ENCODE data around the gene ATOH8.

ATOH8 gene

DNA sequence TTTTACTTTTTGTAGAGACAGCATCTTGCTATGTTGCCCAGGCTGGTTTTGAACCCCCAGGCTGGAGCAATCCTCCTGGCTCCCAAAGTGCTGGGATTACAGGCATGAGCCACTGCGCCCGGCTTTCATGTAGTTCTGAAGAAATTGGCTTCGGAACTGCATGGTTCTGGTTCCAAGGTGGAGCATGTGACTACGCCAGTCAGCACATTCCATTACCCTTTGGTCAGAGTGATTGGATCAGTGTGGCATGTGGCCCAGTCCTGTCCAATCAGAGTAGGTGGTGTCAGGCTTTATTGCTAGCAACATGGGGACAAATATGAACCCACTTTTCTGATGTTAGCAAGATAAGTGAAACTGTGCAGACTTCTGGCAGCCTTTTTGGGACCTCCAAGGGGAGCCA, 16.3 kb upstream of the ATOH8 start:
- H3K27me3 ChIP-seq (ENCODE audit: insufficient read depth, poor library complexity, severe bottlenecking), result no peaks in the 10 kb centered on the region
- TF ChIP-seq POLR2AphosphoS5 (IDR thresholded peaks at IDR 0.05; ENCODE audit: low read depth) (no peak), GABPA (IDR thresholded peaks at IDR 0.05; ENCODE audit: low read depth) (no peak), SPI1 (IDR thresholded peaks at IDR 0.05; ENCODE audit: borderline replicate concordance, low read depth) (no peak)
- TF ChIP-seq, protein P1, sequence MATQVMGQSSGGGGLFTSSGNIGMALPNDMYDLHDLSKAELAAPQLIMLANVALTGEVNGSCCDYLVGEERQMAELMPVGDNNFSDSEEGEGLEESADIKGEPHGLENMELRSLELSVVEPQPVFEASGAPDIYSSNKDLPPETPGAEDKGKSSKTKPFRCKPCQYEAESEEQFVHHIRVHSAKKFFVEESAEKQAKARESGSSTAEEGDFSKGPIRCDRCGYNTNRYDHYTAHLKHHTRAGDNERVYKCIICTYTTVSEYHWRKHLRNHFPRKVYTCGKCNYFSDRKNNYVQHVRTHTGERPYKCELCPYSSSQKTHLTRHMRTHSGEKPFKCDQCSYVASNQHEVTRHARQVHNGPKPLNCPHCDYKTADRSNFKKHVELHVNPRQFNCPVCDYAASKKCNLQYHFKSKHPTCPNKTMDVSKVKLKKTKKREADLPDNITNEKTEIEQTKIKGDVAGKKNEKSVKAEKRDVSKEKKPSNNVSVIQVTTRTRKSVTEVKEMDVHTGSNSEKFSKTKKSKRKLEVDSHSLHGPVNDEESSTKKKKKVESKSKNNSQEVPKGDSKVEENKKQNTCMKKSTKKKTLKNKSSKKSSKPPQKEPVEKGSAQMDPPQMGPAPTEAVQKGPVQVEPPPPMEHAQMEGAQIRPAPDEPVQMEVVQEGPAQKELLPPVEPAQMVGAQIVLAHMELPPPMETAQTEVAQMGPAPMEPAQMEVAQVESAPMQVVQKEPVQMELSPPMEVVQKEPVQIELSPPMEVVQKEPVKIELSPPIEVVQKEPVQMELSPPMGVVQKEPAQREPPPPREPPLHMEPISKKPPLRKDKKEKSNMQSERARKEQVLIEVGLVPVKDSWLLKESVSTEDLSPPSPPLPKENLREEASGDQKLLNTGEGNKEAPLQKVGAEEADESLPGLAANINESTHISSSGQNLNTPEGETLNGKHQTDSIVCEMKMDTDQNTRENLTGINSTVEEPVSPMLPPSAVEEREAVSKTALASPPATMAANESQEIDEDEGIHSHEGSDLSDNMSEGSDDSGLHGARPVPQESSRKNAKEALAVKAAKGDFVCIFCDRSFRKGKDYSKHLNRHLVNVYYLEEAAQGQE (IDR thresholded peaks at IDR 0.05; ENCODE audit: insufficient replicate concordance, low read depth), result no peak
- TF ChIP-seq, protein P2, sequence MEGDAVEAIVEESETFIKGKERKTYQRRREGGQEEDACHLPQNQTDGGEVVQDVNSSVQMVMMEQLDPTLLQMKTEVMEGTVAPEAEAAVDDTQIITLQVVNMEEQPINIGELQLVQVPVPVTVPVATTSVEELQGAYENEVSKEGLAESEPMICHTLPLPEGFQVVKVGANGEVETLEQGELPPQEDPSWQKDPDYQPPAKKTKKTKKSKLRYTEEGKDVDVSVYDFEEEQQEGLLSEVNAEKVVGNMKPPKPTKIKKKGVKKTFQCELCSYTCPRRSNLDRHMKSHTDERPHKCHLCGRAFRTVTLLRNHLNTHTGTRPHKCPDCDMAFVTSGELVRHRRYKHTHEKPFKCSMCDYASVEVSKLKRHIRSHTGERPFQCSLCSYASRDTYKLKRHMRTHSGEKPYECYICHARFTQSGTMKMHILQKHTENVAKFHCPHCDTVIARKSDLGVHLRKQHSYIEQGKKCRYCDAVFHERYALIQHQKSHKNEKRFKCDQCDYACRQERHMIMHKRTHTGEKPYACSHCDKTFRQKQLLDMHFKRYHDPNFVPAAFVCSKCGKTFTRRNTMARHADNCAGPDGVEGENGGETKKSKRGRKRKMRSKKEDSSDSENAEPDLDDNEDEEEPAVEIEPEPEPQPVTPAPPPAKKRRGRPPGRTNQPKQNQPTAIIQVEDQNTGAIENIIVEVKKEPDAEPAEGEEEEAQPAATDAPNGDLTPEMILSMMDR (IDR thresholded peaks at IDR 0.05; ENCODE audit: insufficient read depth, low read length), result no peak
- no peak for DNase-seq (ENCODE audit: low read depth in 1 of 2, low spot score in 1 of 2)
- no peak overlapping the region for H3K27ac ChIP-seq (replicated peaks)
- no peak overlapping the region for H3K4me3 ChIP-seq (replicated peaks; ENCODE audit: insufficient read depth, low read length)

DNA sequence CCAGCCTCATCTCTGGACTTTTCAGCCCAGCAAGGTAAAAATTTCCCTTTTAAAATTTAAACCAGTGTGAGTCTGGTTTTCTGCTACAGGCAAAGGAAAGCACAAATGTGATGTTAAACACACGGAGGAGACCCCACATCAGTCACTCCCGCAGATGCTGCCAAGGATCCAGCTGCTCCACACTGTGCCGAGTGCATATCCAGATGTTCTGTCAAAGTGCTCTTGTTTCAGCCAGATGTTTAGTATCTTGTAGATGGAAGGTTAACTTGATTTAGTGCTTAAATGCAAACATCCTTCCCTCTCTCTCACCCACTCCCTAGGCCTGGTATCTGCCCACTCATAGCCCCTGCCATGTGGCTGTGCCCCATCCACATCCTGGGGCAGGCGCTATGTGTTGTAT, 15.8 kb upstream of the ATOH8 start:
- Histone ChIP-seq H3K27me3 (ENCODE audit: insufficient read depth, poor library complexity, severe bottlenecking) (no peaks in the 10 kb centered on the region), H3K4me3 (replicated peaks; ENCODE audit: insufficient read depth, low read length) (no peak overlapping the region), H3K27ac (replicated peaks) (no peak overlapping the region)
- no peak for TF ChIP-seq POLR2AphosphoS5 (IDR thresholded peaks at IDR 0.05; ENCODE audit: low read depth)
- no peak for TF ChIP-seq SPI1 (IDR thresholded peaks at IDR 0.05; ENCODE audit: borderline replicate concordance, low read depth)
- no peak for TF ChIP-seq GABPA (IDR thresholded peaks at IDR 0.05; ENCODE audit: low read depth)
- no peak for DNase-seq (ENCODE audit: low read depth in 1 of 2, low spot score in 1 of 2)

DNA sequence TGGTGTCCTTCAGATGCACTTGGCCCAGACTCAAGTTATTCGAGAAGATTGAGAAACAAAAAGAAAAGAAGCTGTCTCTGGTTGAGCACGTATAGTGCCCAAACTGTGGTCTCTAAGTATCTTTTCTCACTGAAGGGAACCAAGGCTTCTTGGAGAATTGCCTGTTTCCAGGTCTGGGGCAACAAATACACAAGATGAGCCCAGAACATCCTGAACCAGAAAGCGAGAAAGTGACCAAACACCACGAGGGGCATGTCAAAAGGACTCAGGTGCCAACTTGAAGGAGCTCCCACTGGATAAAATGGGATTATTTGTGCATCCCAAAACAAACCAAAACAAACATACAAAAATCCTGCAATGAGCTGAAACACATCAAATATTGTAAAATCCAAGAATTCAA, 13.6 kb upstream of the ATOH8 start:
- Histone ChIP-seq H3K27me3 (ENCODE audit: insufficient read depth, poor library complexity, severe bottlenecking) (no peaks in the 10 kb centered on the region), H3K4me3 (replicated peaks; ENCODE audit: insufficient read depth, low read length) (no peak overlapping the region), H3K27ac (replicated peaks) (no peak overlapping the region)
- TF ChIP-seq POLR2AphosphoS5 (IDR thresholded peaks at IDR 0.05; ENCODE audit: low read depth) (no peak), GABPA (IDR thresholded peaks at IDR 0.05; ENCODE audit: low read depth) (no peak), SPI1 (IDR thresholded peaks at IDR 0.05; ENCODE audit: borderline replicate concordance, low read depth) (no peak)
- TF ChIP-seq, protein P1 (IDR thresholded peaks at IDR 0.05; ENCODE audit: insufficient replicate concordance, low read depth), result no peak
- TF ChIP-seq, protein P2 (IDR thresholded peaks at IDR 0.05; ENCODE audit: insufficient read depth, low read length), result no peak
- DNase-seq (ENCODE audit: low read depth in 1 of 2, low spot score in 1 of 2), result no peak

DNA sequence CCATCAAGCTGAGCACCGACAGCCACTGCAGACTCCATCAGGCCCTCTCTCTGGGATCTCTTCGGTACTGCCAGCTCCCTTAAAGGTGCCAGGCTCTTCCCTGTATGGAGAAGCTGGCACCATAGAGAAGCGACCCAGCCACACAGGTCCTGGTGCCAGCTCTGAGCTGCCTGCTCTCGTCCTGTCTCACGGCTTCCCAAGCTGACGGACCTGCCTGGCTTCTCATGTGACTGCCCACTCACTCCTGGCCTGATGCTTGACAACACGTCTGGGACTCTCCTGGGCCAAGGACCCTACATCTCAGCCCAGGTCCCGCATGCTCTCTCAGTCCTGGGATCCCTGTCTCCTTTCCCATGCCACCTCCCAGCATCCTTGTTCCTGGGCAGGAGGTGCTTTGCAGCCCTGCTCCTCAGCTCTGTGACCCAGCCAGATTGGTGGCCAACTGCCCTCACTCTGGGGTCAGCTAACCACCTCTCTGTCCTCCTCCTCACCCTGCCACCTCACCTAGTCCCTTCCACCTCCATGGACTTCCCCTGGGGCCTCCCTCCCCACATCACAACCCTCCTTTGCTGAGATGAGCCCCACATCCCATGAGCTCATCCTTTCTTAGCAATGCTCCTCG, 12.5 kb upstream of the ATOH8 start:
- DNase-seq (ENCODE audit: low read depth in 1 of 2, low spot score in 1 of 2), result no peak
- Histone ChIP-seq H3K27me3 (ENCODE audit: insufficient read depth, poor library complexity, severe bottlenecking) (no peaks in the 10 kb centered on the region), H3K27ac (replicated peaks) (no peak overlapping the region), H3K4me3 (replicated peaks; ENCODE audit: insufficient read depth, low read length) (no peak overlapping the region)
- TF ChIP-seq, protein P1 (IDR thresholded peaks at IDR 0.05; ENCODE audit: insufficient replicate concordance, low read depth), result no peak
- TF ChIP-seq, protein P2 (IDR thresholded peaks at IDR 0.05; ENCODE audit: insufficient read depth, low read length), result no peak
